ENCODE measurements around the gene MOB1B. TPM values are rescaled to one million over a fixed set of nuclear protein-coding genes. Genes with fewer than 3 reads are reported as not detected.

Gene MOB1B
- total and polyA plus RNA-seq, 3 donors (not counting 1 experiment from before 2014, with no cell fraction given) = 9.3 to 32.3 (median 28.2) TPM

Other genes starting within 250 kb of the MOB1B start
- gene JCHAIN, start 235.9 kb upstream of the MOB1B start, total RNA-seq = under 1 TPM in 1 of 2 donors, not detected in 1; 0.33 TPM
- gene JCHAIN, start 235.9 kb upstream of the MOB1B start, polyA plus RNA-seq = not detected
- gene UTP3, start 213.8 kb upstream of the MOB1B start, total RNA-seq = 10 to 100 TPM; 14.3 to 40.0 TPM
- gene UTP3, start 213.8 kb upstream of the MOB1B start, polyA plus RNA-seq = 18.2 TPM
- 10 to 100 TPM; 36.2 to 40.1 TPM for gene RUFY3, start 180.4 kb upstream of the MOB1B start, total RNA-seq
- 7.0 TPM for gene RUFY3, start 180.4 kb upstream of the MOB1B start, polyA plus RNA-seq
- gene GRSF1, start 62.5 kb upstream of the MOB1B start, total RNA-seq = 10 to 100 TPM; 55.7 to 85.6 TPM
- 51.8 TPM for gene GRSF1, start 62.5 kb upstream of the MOB1B start, polyA plus RNA-seq
- 10 to 100 TPM; 10.0 to 16.0 TPM for gene DCK, start 91.3 kb downstream of the MOB1B start, total RNA-seq
- gene DCK, start 91.3 kb downstream of the MOB1B start, polyA plus RNA-seq = 7.9 TPM